Stimulated activated CD4-positive, alpha-beta T cell treated with anti-CD3 and anti-CD28 coated beads, Interleukin-1b, Interleukin-23, amount 100 ng/mL, for 4 hours (primary cell): ENCODE results near the gene SH3BGRL2.
"Not testable (repeated sequence)": the region's sequence is repeated elsewhere in the genome, so short reads cannot be mapped to it uniquely, and the experiment has no call there.

Experiments
- DNase-seq, 2 donors: peaks; one replicate each; pipeline ENCODE4 v3.0.0-alpha.2; 2020; ENCODE audit warnings: low read depth in 2 of 2

Gene SH3BGRL2

GRCh38 chr6:79614326-79615305 is 16.5 kb upstream of the SH3BGRL2 start:
- no peak for DNase-seq

GRCh38 chr6:79617518-79617941 is 13.6 kb upstream of the SH3BGRL2 start:
- no peak for DNase-seq

GRCh38 chr6:79618425-79618824 is 12.7 kb upstream of the SH3BGRL2 start:
- DNase-seq, result not testable (repeated sequence)

GRCh38 chr6:79621579-79621978 is 9.6 kb upstream of the SH3BGRL2 start:
- DNase-seq, result no peak

GRCh38 chr6:79622364-79622763 is 8.8 kb upstream of the SH3BGRL2 start:
- DNase-seq, result no peak

GRCh38 chr6:79623106-79623505 is 8.0 kb upstream of the SH3BGRL2 start:
- no peak for DNase-seq

GRCh38 chr6:79625746-79626145 is 5.4 kb upstream of the SH3BGRL2 start:
- DNase-seq, result no peak

- no peak for DNase-seq
Measured at GRCh38 chr6:79626811-79627210, 4.3 kb upstream of the SH3BGRL2 start.

GRCh38 chr6:79627422-79627821 is 3.7 kb upstream of the SH3BGRL2 start:
- DNase-seq, result no peak

GRCh38 chr6:79628466-79629288 is 2.5 kb upstream of the SH3BGRL2 start:
- no peak for DNase-seq

- DNase-seq, result no peak
Measured at GRCh38 chr6:79630380-79630882, 698 bp upstream of the SH3BGRL2 start.

- DNase-seq, result no peak
Measured at GRCh38 chr6:79631693-79632172, 604 bp downstream of the SH3BGRL2 start.

- no peak for DNase-seq
Measured at GRCh38 chr6:79632580-79632979, 1.5 kb downstream of the SH3BGRL2 start.

- DNase-seq, result no peak
Measured at GRCh38 chr6:79634491-79635231, 3.5 kb downstream of the SH3BGRL2 start.

- no peak for DNase-seq
Measured at GRCh38 chr6:79635232-79635543, 4.1 kb downstream of the SH3BGRL2 start.

- no peak for DNase-seq
Measured at GRCh38 chr6:79636673-79637072, 5.5 kb downstream of the SH3BGRL2 start.

- no peak for DNase-seq
Measured at GRCh38 chr6:79640146-79641111, 9.3 kb downstream of the SH3BGRL2 start.

- peak in 1 of 2 donors; percentile 21 for DNase-seq
Measured at GRCh38 chr6:79646006-79646405, 14.9 kb downstream of the SH3BGRL2 start.

- DNase-seq, result no peak
Measured at GRCh38 chr6:79646561-79646960, 15.4 kb downstream of the SH3BGRL2 start.

- no peak for DNase-seq
Measured at GRCh38 chr6:79647741-79648140, 16.6 kb downstream of the SH3BGRL2 start.
